ENCODE measurements around the gene CACNG1.

DNA sequence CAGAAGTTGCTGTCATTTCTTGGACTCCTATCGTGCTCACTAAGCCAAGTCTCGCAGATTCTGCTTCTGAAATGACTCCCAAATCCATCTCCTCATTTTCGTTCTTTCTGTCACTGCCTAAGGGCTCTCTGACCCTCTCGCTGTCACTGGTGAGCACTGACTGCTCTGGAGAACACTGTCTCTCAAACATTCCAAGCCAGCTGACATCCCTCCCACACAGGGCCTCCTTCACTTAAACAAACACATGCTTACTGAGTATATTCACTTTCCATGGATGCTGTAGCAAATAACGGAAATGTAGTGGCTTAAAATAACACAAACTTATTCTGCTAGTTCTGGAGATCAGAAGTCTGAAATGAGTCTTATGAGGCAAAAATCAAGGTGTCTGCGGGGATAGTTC, 18.8 kb downstream of the CACNG1 start:
- TF ChIP-seq EP300 (IDR thresholded peaks at IDR 0.05; ENCODE audit: borderline replicate concordance) (no peak), TCF12 (IDR thresholded peaks at IDR 0.05; ENCODE audit: low read depth) (no peak), TAF1 (IDR thresholded peaks at IDR 0.05; ENCODE audit: low read depth) (no peak), EGR1 (IDR thresholded peaks at IDR 0.05) (no peak), YY1 (IDR thresholded peaks at IDR 0.05; ENCODE audit: low read depth) (no peak), FOXM1 (IDR thresholded peaks at IDR 0.05; ENCODE audit: borderline replicate concordance, low read depth) (no peak), NFIC (IDR thresholded peaks at IDR 0.05) (no peak)
- TF ChIP-seq, protein P1, sequence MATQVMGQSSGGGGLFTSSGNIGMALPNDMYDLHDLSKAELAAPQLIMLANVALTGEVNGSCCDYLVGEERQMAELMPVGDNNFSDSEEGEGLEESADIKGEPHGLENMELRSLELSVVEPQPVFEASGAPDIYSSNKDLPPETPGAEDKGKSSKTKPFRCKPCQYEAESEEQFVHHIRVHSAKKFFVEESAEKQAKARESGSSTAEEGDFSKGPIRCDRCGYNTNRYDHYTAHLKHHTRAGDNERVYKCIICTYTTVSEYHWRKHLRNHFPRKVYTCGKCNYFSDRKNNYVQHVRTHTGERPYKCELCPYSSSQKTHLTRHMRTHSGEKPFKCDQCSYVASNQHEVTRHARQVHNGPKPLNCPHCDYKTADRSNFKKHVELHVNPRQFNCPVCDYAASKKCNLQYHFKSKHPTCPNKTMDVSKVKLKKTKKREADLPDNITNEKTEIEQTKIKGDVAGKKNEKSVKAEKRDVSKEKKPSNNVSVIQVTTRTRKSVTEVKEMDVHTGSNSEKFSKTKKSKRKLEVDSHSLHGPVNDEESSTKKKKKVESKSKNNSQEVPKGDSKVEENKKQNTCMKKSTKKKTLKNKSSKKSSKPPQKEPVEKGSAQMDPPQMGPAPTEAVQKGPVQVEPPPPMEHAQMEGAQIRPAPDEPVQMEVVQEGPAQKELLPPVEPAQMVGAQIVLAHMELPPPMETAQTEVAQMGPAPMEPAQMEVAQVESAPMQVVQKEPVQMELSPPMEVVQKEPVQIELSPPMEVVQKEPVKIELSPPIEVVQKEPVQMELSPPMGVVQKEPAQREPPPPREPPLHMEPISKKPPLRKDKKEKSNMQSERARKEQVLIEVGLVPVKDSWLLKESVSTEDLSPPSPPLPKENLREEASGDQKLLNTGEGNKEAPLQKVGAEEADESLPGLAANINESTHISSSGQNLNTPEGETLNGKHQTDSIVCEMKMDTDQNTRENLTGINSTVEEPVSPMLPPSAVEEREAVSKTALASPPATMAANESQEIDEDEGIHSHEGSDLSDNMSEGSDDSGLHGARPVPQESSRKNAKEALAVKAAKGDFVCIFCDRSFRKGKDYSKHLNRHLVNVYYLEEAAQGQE (IDR thresholded peaks at IDR 0.05; ENCODE audit: low read depth), result no peak
- TF ChIP-seq, protein P2, sequence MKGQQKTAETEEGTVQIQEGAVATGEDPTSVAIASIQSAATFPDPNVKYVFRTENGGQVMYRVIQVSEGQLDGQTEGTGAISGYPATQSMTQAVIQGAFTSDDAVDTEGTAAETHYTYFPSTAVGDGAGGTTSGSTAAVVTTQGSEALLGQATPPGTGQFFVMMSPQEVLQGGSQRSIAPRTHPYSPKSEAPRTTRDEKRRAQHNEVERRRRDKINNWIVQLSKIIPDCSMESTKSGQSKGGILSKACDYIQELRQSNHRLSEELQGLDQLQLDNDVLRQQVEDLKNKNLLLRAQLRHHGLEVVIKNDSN (IDR thresholded peaks at IDR 0.05), result no peak
